HUES6 (cell line): ENCODE results near the gene NCS1.
"Not testable (repeated sequence)": the region's sequence is repeated elsewhere in the genome, so short reads cannot be mapped to it uniquely, and the experiment has no call there.

ENCODE experiments used
- H3K27ac ChIP-seq: 2 replicates; pipeline ENCODE4 v1.7.0; 2013; ENCODE audit warnings: low read depth, mild to moderate bottlenecking, low read length, inconsistent platforms
- H3K27me3 ChIP-seq: 2 replicates; pipeline ENCODE4 v1.6.1; 2013; ENCODE audit warnings: low read length; ENCODE audit not compliant: control insufficient read depth, insufficient read depth
- H3K36me3 ChIP-seq: 2 replicates; pipeline ENCODE4 v1.6.1; 2013; ENCODE audit warnings: low read length; ENCODE audit not compliant: control insufficient read depth, insufficient read depth
- H3K4me1 ChIP-seq: 2 replicates; pipeline ENCODE4 v1.6.1; 2013; ENCODE audit warnings: low read length; ENCODE audit not compliant: control insufficient read depth, insufficient read depth
- H3K4me3 ChIP-seq: 2 replicates; pipeline ENCODE4 v1.5.1; 2013; ENCODE audit warnings: low read depth, low read length
- H3K9ac ChIP-seq: one replicate; pipeline ENCODE4 v1.6.1; 2013; ENCODE audit warnings: mild to moderate bottlenecking, low read length
- H3K9me3 ChIP-seq: 2 replicates; pipeline ENCODE4 v1.6.1; 2013; ENCODE audit warnings: low read depth, low read length; ENCODE audit not compliant: control insufficient read depth, insufficient read depth

The NCS1 gene

GRCh38 chr9:130242270-130243014 lies 70.2 kb downstream of the NCS1 start:
- no peak overlapping the region for H3K27ac ChIP-seq
- peaks cover 13% of the 10 kb centered on the region for H3K4me1 ChIP-seq
- H3K9ac ChIP-seq = no peak overlapping the region
- no peaks in the 10 kb centered on the region for H3K36me3 ChIP-seq
- H3K4me3 ChIP-seq = peak overlapping the region; percentile 37
- H3K27me3 ChIP-seq = no peaks in the 10 kb centered on the region
- H3K9me3 ChIP-seq = no peaks in the 10 kb centered on the region

GRCh38 chr9:130243015-130243881 lies 71.0 kb downstream of the NCS1 start:
- peak overlapping the region; percentile 37 for H3K4me3 ChIP-seq
- no peaks in the 10 kb centered on the region for H3K36me3 ChIP-seq
- peaks cover 13% of the 10 kb centered on the region for H3K4me1 ChIP-seq
- H3K27me3 ChIP-seq = no peaks in the 10 kb centered on the region
- H3K27ac ChIP-seq = no peak overlapping the region
- H3K9me3 ChIP-seq = no peaks in the 10 kb centered on the region
- H3K9ac ChIP-seq = no peak overlapping the region

- Histone ChIP-seq H3K4me3 (no peak overlapping the region), H3K9ac (no peak overlapping the region), H3K27me3 (no peaks in the 10 kb centered on the region), H3K27ac (no peak overlapping the region), H3K36me3 (no peaks in the 10 kb centered on the region), H3K9me3 (no peaks in the 10 kb centered on the region), H3K4me1 (peaks cover 13% of the 10 kb centered on the region)
These were observed 71.6 kb downstream of the NCS1 start for GRCh38 chr9:130243882-130244170.

- no peak overlapping the region for H3K9ac ChIP-seq
- no peaks in the 10 kb centered on the region for H3K27me3 ChIP-seq
- H3K27ac ChIP-seq = no peak overlapping the region
- no peaks in the 10 kb centered on the region for H3K36me3 ChIP-seq
- H3K9me3 ChIP-seq = no peaks in the 10 kb centered on the region
- H3K4me1 ChIP-seq = peaks cover 9% of the 10 kb centered on the region
- H3K4me3 ChIP-seq = no peak overlapping the region
These were observed 72.5 kb downstream of the NCS1 start for GRCh38 chr9:130244548-130245165.

- Histone ChIP-seq H3K27ac (no peak overlapping the region), H3K36me3 (no peaks in the 10 kb centered on the region), H3K9me3 (no peaks in the 10 kb centered on the region), H3K4me1 (peaks cover 5% of the 10 kb centered on the region), H3K9ac (no peak overlapping the region), H3K4me3 (no peak overlapping the region), H3K27me3 (no peaks in the 10 kb centered on the region)
These were observed 73.3 kb downstream of the NCS1 start for GRCh38 chr9:130245474-130245873.

GRCh38 chr9:130246126-130246525 lies 73.9 kb downstream of the NCS1 start:
- H3K4me1 ChIP-seq = peaks cover 5% of the 10 kb centered on the region
- no peaks in the 10 kb centered on the region for H3K27me3 ChIP-seq
- no peak overlapping the region for H3K27ac ChIP-seq
- no peak overlapping the region for H3K4me3 ChIP-seq
- no peaks in the 10 kb centered on the region for H3K36me3 ChIP-seq
- no peaks in the 10 kb centered on the region for H3K9me3 ChIP-seq
- no peak overlapping the region for H3K9ac ChIP-seq

- Histone ChIP-seq H3K9me3 (peaks cover 12% of the 10 kb centered on the region), H3K9ac (no peak overlapping the region), H3K27ac (no peak overlapping the region), H3K4me1 (no peaks in the 10 kb centered on the region), H3K4me3 (no peak overlapping the region), H3K27me3 (no peaks in the 10 kb centered on the region), H3K36me3 (no peaks in the 10 kb centered on the region)
These were observed 82.8 kb downstream of the NCS1 start for GRCh38 chr9:130254747-130255630.

GRCh38 chr9:130255631-130256134 lies 83.5 kb downstream of the NCS1 start:
- Histone ChIP-seq H3K9me3 (peaks cover 12% of the 10 kb centered on the region), H3K36me3 (no peaks in the 10 kb centered on the region), H3K27me3 (no peaks in the 10 kb centered on the region), H3K27ac (no peak overlapping the region), H3K9ac (no peak overlapping the region), H3K4me3 (no peak overlapping the region), H3K4me1 (no peaks in the 10 kb centered on the region)

GRCh38 chr9:130256644-130257043 lies 84.4 kb downstream of the NCS1 start:
- Histone ChIP-seq H3K9ac (no peak overlapping the region), H3K4me3 (no peak overlapping the region), H3K9me3 (peaks cover 12% of the 10 kb centered on the region), H3K27me3 (0 out of 2 replicates have a peak, but pooled peaks cover 4% of the 10 kb centered on the region), H3K4me1 (no peaks in the 10 kb centered on the region), H3K27ac (no peak overlapping the region), H3K36me3 (no peaks in the 10 kb centered on the region)

- H3K9me3 ChIP-seq = peaks cover 12% of the 10 kb centered on the region
- not testable (repeated sequence) for H3K27me3 ChIP-seq, H3K27ac ChIP-seq, H3K4me1 ChIP-seq, H3K9ac ChIP-seq, H3K4me3 ChIP-seq, H3K36me3 ChIP-seq
These were observed 85.9 kb downstream of the NCS1 start for GRCh38 chr9:130258137-130258536.
